GM06990 (cell line): ENCODE data around the gene DUSP14.

ENCODE experiments used
- DNase-seq: peaks from one replicate; pipeline ENCODE4 v3.0.0-alpha.2; 2011; ENCODE audit not compliant: insufficient read length; ENCODE audit errors: extremely low read depth
- H3K27me3 ChIP-seq: replicated peaks from 2 replicates; pipeline ENCODE4 v1.6.0; 2011; ENCODE audit warnings: low read length; ENCODE audit not compliant: control insufficient read depth, insufficient read depth
- H3K36me3 ChIP-seq: 2 replicates; pipeline ENCODE4 v1.5.1; 2011; ENCODE audit warnings: low read length; ENCODE audit not compliant: control insufficient read depth, insufficient read depth
- H3K4me3 ChIP-seq: replicated peaks from 2 replicates; pipeline ENCODE4 v1.5.1; 2011; ENCODE audit warnings: low read depth, mild to moderate bottlenecking, control low read depth, low read length
- CTCF ChIP-seq: IDR thresholded peaks from 2 replicates; pipeline ENCODE4 v1.5.1; 2011; ENCODE audit warnings: low read length, control low read depth, mild to moderate bottlenecking, inconsistent platforms; ENCODE audit not compliant: insufficient read depth, poor library complexity, severe bottlenecking

The DUSP14 gene

GRCh38 chr17:37551788-37552187 lies 62.1 kb downstream of the DUSP14 start:
- Histone ChIP-seq H3K27me3 (no peaks in the 10 kb centered on the region), H3K36me3 (peaks cover 11% of the 10 kb centered on the region)
- no peak for TF ChIP-seq CTCF

GRCh38 chr17:37553401-37553966 lies 63.8 kb downstream of the DUSP14 start:
- DNase-seq: no peak
- no peak for TF ChIP-seq CTCF
- Histone ChIP-seq H3K4me3 (no peak overlapping the region), H3K36me3 (peaks cover 15% of the 10 kb centered on the region), H3K27me3 (no peaks in the 10 kb centered on the region)

More at GRCh38 chr17:37551788-37552187, 62.1 kb downstream of the DUSP14 start:
- no peak for DNase-seq
- H3K4me3 ChIP-seq: no peak overlapping the region

GRCh38 chr17:37555386-37555785 lies 65.7 kb downstream of the DUSP14 start:
- Histone ChIP-seq H3K4me3 (no peak overlapping the region), H3K36me3 (peaks cover 13% of the 10 kb centered on the region), H3K27me3 (no peaks in the 10 kb centered on the region)
- DNase-seq: no peak
- no peak for TF ChIP-seq CTCF

GRCh38 chr17:37557482-37557881 lies 67.8 kb downstream of the DUSP14 start:
- Histone ChIP-seq H3K4me3 (no peak overlapping the region), H3K27me3 (no peaks in the 10 kb centered on the region), H3K36me3 (peaks cover 11% of the 10 kb centered on the region)
- DNase-seq: no peak
- no peak for TF ChIP-seq CTCF

- no peaks in the 10 kb centered on the region for H3K27me3 ChIP-seq
- DNase-seq: no peak
- TF ChIP-seq CTCF: no peak
- H3K36me3 ChIP-seq: peaks cover 7% of the 10 kb centered on the region
- H3K4me3 ChIP-seq: no peak overlapping the region
These were observed 68.6 kb downstream of the DUSP14 start for GRCh38 chr17:37558299-37558698.
